Measurements from ENCODE around the gene NDUFS2. TPM values are rescaled to one million over a fixed set of nuclear protein-coding genes. Genes with fewer than 3 reads are reported as not detected.

The NDUFS2 gene
- total RNA-seq, 4 donors from 2014 or later, result 68.5 to 131 (median 122) TPM

DNA sequence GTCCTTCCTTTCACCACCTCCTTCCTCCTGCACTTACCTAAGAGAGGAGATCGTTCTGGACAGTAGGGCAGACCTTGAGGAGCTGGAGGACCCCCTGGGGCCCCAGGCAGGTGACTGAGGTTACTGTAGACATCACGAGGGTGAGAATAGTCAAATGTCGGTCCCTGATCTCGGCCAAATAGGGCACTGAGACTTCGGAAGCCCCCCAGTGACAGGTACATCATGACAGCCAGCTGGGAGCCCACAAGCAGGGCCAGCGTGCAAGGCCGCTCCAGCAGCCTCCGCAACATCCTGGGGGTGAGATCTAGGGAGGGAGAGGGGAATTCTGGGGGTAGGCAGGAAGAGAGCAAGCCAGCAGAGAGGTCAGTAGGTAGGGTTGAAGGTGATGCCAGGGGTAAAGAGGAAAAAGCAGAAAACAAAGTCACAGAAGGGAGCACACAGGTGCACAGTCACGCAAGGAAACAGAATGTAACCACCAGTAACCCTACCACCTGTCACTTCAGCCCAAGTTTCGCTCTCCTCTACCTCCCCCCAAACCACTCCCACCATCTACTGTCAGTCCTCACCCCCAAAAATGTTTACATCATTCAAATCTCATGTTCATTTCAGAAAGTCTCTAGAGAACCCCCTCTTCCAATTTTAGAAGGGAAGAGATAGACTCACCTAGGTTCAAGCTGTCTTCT, 26.3 kb upstream of the NDUFS2 start:
- intact Hi-C loops (cut with DNase I), result no loop called here
- H3K27me3 ChIP-seq, result no peaks in the 10 kb centered on the region
- no peak for TF ChIP-seq EP300 (IDR thresholded peaks at IDR 0.05)
- TF ChIP-seq POLR2AphosphoS5 (IDR thresholded peaks at IDR 0.05), result no peak
- no peak for DNase-seq (ENCODE audit: extremely low spot score)
- H3K4me1 ChIP-seq, result peaks cover 33 to 46% (median 39%) of the 10 kb centered on the region in 4 donors
- WGBS, result 89% methylated on average over 10 of the region's 10 CpGs
- peak overlapping the region; percentile 87 to 94 (median 90) for H3K27ac ChIP-seq (replicated peaks in 1 of 4)
- H3K9me3 ChIP-seq, result no peaks in the 10 kb centered on the region
- peak overlapping the region; percentile 69 to 82 (median 80) for H3K4me3 ChIP-seq
- H3K36me3 ChIP-seq, result peaks cover 33 to 54% (median 50%) of the 10 kb centered on the region in 4 donors

- Histone ChIP-seq H3K36me3 (peaks cover 26 to 47% (median 43%) of the 10 kb centered on the region in 4 donors), H3K4me3 (peak overlapping the region; percentile 69 to 82 (median 80)), H3K4me1 (peaks cover 33 to 41% (median 39%) of the 10 kb centered on the region in 4 donors), H3K27me3 (no peaks in the 10 kb centered on the region), H3K27ac (replicated peaks in 1 of 4) (peak overlapping the region; percentile 87 to 94 (median 90)), H3K9me3 (no peaks in the 10 kb centered on the region)
- DNase-seq (ENCODE audit: extremely low spot score), result no peak
- 22% methylated on average over 17 of the region's 17 CpGs for WGBS
- no peak for TF ChIP-seq POLR2AphosphoS5 (IDR thresholded peaks at IDR 0.05)
- no peak for TF ChIP-seq POLR2A (IDR thresholded peaks at IDR 0.05; ENCODE audit: low read depth)
- TF ChIP-seq EP300 (IDR thresholded peaks at IDR 0.05), result no peak
- no peak for TF ChIP-seq CTCF (IDR thresholded peaks at IDR 0.05)
- intact Hi-C loops (cut with DNase I), result no loop called here
These were observed 25.6 kb upstream of the NDUFS2 start for GRCh38 chr1:161176468-161177111.

GRCh38 chr1:161177112-161177935, 24.8 kb upstream of the NDUFS2 start, which contains the start of gene B4GALT3:
Gene B4GALT3, minus strand, starts transcription at chr1:161177507. Its CDS starts 1,447 bp downstream, at chr1:161176060.
- Histone ChIP-seq H3K27me3 (no peaks in the 10 kb centered on the region), H3K9me3 (no peaks in the 10 kb centered on the region), H3K4me3 (peak within 1 kb of the TSS; percentile 69 to 82 (median 80)), H3K4me1 (peaks cover 32 to 39% (median 38%) of the 10 kb centered on the region in 4 donors), H3K27ac (replicated peaks in 1 of 4) (peak within 1 kb of the TSS; percentile 87 to 94 (median 90)), H3K36me3 (peaks cover 23 to 40% (median 36%) of the 10 kb centered on the region in 4 donors)
- intact Hi-C loops (cut with DNase I), result no loop called here
- TF ChIP-seq CTCF (IDR thresholded peaks at IDR 0.05) (peak in 1 of 3 experiments; percentile 19), POLR2A (IDR thresholded peaks at IDR 0.05; ENCODE audit: low read depth) (peak; percentile 76), EP300 (IDR thresholded peaks at IDR 0.05) (no peak), POLR2AphosphoS5 (IDR thresholded peaks at IDR 0.05) (peak; percentile 88 to 94)
- DNase-seq (ENCODE audit: extremely low spot score), result peak; percentile 98
- 8% methylated on average over 17 of the region's 50 CpGs for WGBS

DNA sequence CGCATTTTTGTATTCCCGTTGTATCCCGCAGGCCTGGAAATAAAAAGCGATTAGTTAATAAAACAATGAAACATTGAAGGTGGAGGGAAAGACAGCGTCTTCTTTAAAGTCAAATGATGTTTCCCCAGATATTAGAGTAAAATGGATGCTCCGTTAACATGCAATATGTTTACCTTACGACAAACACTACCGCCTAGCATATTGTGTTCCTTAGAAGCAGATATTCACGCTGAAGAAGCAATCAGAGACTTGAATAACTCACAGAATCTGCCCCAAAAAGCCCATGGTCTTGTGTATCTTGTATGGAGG, 24.3 kb upstream of the NDUFS2 start:
- 56% methylated on average over 9 of the region's 9 CpGs for WGBS
- intact Hi-C loops (cut with DNase I), result no loop called here
- no peaks in the 10 kb centered on the region for H3K9me3 ChIP-seq
- H3K27ac ChIP-seq (replicated peaks in 1 of 4), result peak overlapping the region; percentile 87 to 94 (median 90)
- H3K27me3 ChIP-seq, result no peaks in the 10 kb centered on the region
- H3K4me3 ChIP-seq, result peak overlapping the region; percentile 69 to 82 (median 80)
- peaks cover 26 to 34% (median 33%) of the 10 kb centered on the region in 4 donors for H3K4me1 ChIP-seq
- H3K36me3 ChIP-seq, result peaks cover 19 to 34% (median 32%) of the 10 kb centered on the region in 4 donors
- DNase-seq (ENCODE audit: extremely low spot score), result no peak
- no peak for TF ChIP-seq POLR2A (IDR thresholded peaks at IDR 0.05; ENCODE audit: low read depth)
- TF ChIP-seq POLR2AphosphoS5 (IDR thresholded peaks at IDR 0.05), result no peak
- TF ChIP-seq EP300 (IDR thresholded peaks at IDR 0.05), result no peak
- no peak for TF ChIP-seq CTCF (IDR thresholded peaks at IDR 0.05)
